GM20431 (cell line): Measurements from ENCODE around the gene FTO.
"Not testable (repeated sequence)": the region's sequence is repeated elsewhere in the genome, so short reads cannot be mapped to it uniquely, and the experiment has no call there.

Experiments used
- in situ Hi-C: fragments of 300-500 bp; cut with MseI, MboI; formaldehyde crosslinking; loops from one replicate; pipeline ENCODE4 v1.15.0; 2020; ENCODE audit warnings: low sequenced_read_pairs; ENCODE audit not compliant: unreplicated experiment

The FTO gene

GRCh38 chr16:54180421-54181359 lies 476.7 kb downstream of the FTO start:
- in situ Hi-C loops, result no loop called here

- in situ Hi-C loops, result not testable (repeated sequence)
These were observed 477.9 kb downstream of the FTO start for GRCh38 chr16:54181683-54182329.

GRCh38 chr16:54185045-54185444 lies 481.1 kb downstream of the FTO start:
- in situ Hi-C loops, result no loop called here

- in situ Hi-C loops, result no loop called here
These were observed 487.2 kb downstream of the FTO start for GRCh38 chr16:54191163-54191562.

- in situ Hi-C loops, result no loop called here
These were observed 487.6 kb downstream of the FTO start for GRCh38 chr16:54191592-54191991.

GRCh38 chr16:54193013-54193664 lies 489.2 kb downstream of the FTO start:
- in situ Hi-C loops, result no loop called here

GRCh38 chr16:54193665-54194333 lies 489.8 kb downstream of the FTO start:
- in situ Hi-C loops, result no loop called here

- in situ Hi-C loops, result no loop called here
These were observed 490.4 kb downstream of the FTO start for GRCh38 chr16:54194334-54194743.

- in situ Hi-C loops, result no loop called here
These were observed 493.8 kb downstream of the FTO start for GRCh38 chr16:54197758-54198157.

- in situ Hi-C loops, result no loop called here
These were observed 495.7 kb downstream of the FTO start for GRCh38 chr16:54199487-54200160.

GRCh38 chr16:54200161-54200534 lies 496.2 kb downstream of the FTO start:
- in situ Hi-C loops, result no loop called here

GRCh38 chr16:54200720-54201119 lies 496.8 kb downstream of the FTO start:
- in situ Hi-C loops, result no loop called here

GRCh38 chr16:54201200-54201599 lies 497.2 kb downstream of the FTO start:
- in situ Hi-C loops, result no loop called here
